Osteoblast (primary cell): Measurements from ENCODE around the gene ASCC1. TPM values are rescaled to one million over a fixed set of nuclear protein-coding genes. Genes with fewer than 3 reads are reported as not detected.

Source experiments
- DNase-seq: peaks from one replicate; pipeline ENCODE4 v3.0.0; 2011; ENCODE audit warnings: low spot score, mixed read lengths; ENCODE audit not compliant: insufficient read length; ENCODE audit errors: missing footprints
- H2AFZ ChIP-seq: 2 replicates; pipeline ENCODE4 v1.6.0; 2011; ENCODE audit warnings: mild to moderate bottlenecking, low read length
- H3K27ac ChIP-seq: 2 replicates; pipeline ENCODE4 v1.5.1; 2011; ENCODE audit warnings: mild to moderate bottlenecking, low read depth, low read length, moderate library complexity
- H3K27me3 ChIP-seq: 2 replicates; pipeline ENCODE4 v1.6.0; 2012; ENCODE audit warnings: mild to moderate bottlenecking, control low read depth, inconsistent platforms, low read length, moderate library complexity; ENCODE audit not compliant: insufficient read depth
- H3K36me3 ChIP-seq: 2 replicates; pipeline ENCODE4 v1.5.1; 2011; ENCODE audit warnings: mild to moderate bottlenecking, low read length, control low read depth, moderate library complexity; ENCODE audit not compliant: insufficient read depth
- H3K4me1 ChIP-seq: 2 replicates; pipeline ENCODE4 v1.5.1; 2011; ENCODE audit warnings: mild to moderate bottlenecking, low read length, control low read depth, moderate library complexity; ENCODE audit not compliant: insufficient read depth
- H3K4me2 ChIP-seq: 2 replicates; pipeline ENCODE4 v1.6.0; 2011; ENCODE audit warnings: mild to moderate bottlenecking, low read length; ENCODE audit not compliant: insufficient read depth
- H3K4me3 ChIP-seq: fragments of 200-600 bp; sonication (generic); 3 replicates; pipeline ENCODE4 v1.5.1; 2012; ENCODE audit warnings: mild to moderate bottlenecking, low read length, inconsistent platforms; ENCODE audit not compliant: insufficient read depth
- H3K79me2 ChIP-seq: 2 replicates; pipeline ENCODE4 v1.6.0; 2012; ENCODE audit warnings: mild to moderate bottlenecking, low read length, control low read depth, inconsistent platforms; ENCODE audit not compliant: insufficient read depth
- H3K9me3 ChIP-seq: 2 replicates; pipeline ENCODE4 v1.5.1; 2011; ENCODE audit warnings: low read depth, low read length, control low read depth
- H4K20me1 ChIP-seq: 2 replicates; pipeline ENCODE4 v1.6.0; 2012; ENCODE audit warnings: mild to moderate bottlenecking, low read length, control low read depth; ENCODE audit not compliant: insufficient read depth
- total RNA-seq: library from RNA; depleted of rRNA; stranded (reverse); fragments of >200 nt; gene quantifications from 2 replicates; pipeline ENCODE4 v1.2.3, GENCODE V29; 2012
- TF ChIP-seq, protein P1 (sequence below): IDR thresholded peaks from 2 replicates; pipeline ENCODE4 v1.5.1; 2011; ENCODE audit warnings: mild to moderate bottlenecking, low read depth, low read length, moderate library complexity; ENCODE audit errors: extremely low read depth

Gene ASCC1
- total RNA-seq, 1 donor, result 40.2 TPM

DNA sequence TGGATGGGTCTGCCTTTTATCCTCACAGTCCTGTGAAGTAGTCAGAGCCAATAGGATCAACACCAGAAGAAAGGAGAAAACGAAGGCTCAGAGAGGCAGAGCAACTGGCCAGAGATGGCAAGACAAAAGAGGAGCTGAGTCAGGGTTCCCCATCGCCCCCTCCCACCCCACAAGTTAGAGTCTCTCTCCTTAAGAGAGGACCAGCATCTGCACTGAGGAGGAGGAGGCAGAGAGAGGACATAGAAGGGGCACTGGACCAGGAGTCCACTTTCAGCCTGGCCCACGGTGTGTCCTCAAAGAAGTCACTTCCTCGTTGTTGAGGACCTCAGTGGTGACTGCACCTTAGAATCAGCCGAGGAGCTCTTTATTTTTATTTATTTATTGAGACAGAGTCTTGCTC lies 139.3 kb downstream of the ASCC1 start:
- Histone ChIP-seq H4K20me1 (no peaks in the 10 kb centered on the region), H3K9me3 (no peaks in the 10 kb centered on the region), H3K4me1 (no peaks in the 10 kb centered on the region), H3K27me3 (peaks cover 29% of the 10 kb centered on the region), H3K4me2 (no peak overlapping the region), H3K4me3 (no peak overlapping the region), H3K27ac (no peak overlapping the region), H3K79me2 (no peaks in the 10 kb centered on the region), H3K36me3 (no peaks in the 10 kb centered on the region), H2AFZ (no peak overlapping the region)
- no peak for DNase-seq
- TF ChIP-seq, protein P1, sequence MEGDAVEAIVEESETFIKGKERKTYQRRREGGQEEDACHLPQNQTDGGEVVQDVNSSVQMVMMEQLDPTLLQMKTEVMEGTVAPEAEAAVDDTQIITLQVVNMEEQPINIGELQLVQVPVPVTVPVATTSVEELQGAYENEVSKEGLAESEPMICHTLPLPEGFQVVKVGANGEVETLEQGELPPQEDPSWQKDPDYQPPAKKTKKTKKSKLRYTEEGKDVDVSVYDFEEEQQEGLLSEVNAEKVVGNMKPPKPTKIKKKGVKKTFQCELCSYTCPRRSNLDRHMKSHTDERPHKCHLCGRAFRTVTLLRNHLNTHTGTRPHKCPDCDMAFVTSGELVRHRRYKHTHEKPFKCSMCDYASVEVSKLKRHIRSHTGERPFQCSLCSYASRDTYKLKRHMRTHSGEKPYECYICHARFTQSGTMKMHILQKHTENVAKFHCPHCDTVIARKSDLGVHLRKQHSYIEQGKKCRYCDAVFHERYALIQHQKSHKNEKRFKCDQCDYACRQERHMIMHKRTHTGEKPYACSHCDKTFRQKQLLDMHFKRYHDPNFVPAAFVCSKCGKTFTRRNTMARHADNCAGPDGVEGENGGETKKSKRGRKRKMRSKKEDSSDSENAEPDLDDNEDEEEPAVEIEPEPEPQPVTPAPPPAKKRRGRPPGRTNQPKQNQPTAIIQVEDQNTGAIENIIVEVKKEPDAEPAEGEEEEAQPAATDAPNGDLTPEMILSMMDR, result no peak

DNA sequence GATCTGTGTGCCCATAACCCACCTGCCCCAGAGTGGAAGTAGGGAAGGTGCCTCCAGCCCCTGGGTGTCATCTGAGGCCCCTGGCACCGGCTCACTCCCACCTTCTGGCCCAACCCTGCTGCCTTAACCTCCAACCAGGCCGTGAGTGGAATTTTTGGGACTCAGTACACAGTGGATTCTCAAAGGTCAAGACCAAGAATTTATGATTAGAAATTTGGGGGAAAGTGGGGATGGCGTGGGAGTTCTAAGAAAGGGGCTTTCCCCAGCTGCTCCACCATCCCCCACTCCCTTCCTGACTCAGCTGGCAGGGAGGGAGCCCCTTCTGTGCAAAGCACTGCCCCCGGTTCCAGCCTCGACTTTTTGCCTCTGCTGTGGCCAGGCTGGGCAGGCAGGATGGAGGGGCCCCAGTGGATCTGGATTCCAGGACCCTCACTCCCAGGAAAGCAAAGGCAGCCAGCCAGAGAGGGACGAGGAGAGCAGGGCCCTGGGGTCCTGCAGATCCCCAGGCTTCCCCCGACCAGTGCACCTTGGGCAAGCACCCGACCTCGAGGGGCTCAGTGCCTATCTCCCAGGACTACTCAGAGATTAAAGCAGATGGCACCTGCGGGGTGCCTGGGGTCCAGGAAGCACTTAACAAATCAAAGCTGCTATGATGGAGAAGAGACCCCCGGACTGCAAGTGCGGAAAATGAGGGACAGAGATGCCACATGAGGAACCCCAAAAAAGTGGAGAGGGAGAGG lies 140.5 kb downstream of the ASCC1 start:
- Histone ChIP-seq H2AFZ (no peak overlapping the region), H3K36me3 (no peaks in the 10 kb centered on the region), H3K4me1 (no peaks in the 10 kb centered on the region), H3K79me2 (no peaks in the 10 kb centered on the region), H3K27me3 (peaks cover 24% of the 10 kb centered on the region), H3K4me2 (no peak overlapping the region), H4K20me1 (no peaks in the 10 kb centered on the region), H3K27ac (no peak overlapping the region), H3K4me3 (no peak overlapping the region), H3K9me3 (no peaks in the 10 kb centered on the region)
- TF ChIP-seq, protein P1, result no peak
- DNase-seq, result peak; percentile 60

DNA sequence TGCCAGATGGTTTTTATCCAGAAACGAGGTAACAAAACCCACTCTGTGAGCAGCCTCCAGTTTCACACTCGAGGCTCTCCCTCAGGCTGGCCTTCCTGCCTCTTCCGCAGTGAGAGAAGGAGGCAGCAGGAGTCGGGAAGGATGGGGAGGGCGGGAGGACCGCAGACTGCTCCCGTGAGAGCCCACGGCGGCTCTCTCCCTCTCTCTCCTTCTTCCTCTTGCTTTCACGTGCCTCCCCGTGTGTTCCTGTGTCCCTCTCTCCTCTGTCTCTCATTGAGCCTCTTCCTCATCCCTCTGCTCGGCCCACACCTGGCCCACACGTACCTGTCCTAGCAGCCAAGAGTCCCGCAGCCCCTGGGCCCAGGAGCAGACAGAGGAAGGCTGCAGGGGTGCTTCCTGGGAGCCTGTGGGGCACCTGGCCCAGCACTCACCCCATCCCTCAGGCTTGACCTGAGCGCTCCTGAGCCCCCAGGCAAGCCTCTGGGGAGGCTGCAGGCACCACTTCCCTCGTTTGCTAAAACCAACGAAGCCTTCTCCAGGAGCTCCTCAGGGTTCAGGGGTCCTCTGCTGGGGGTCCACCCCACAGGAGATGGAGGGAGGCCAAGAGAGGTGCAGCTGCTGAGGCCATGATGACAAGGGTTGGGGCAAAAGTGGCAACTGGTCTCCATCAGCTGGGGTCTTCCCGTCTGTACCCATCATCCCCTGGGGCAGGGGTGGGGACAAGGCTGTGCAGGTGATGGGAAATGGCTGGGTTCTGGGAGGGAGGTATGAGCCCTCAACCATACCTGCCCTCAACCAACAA lies 141.3 kb downstream of the ASCC1 start:
- no peaks in the 10 kb centered on the region for H3K79me2 ChIP-seq
- H3K36me3 ChIP-seq, result no peaks in the 10 kb centered on the region
- H3K4me2 ChIP-seq, result no peak overlapping the region
- no peak overlapping the region for H2AFZ ChIP-seq
- no peaks in the 10 kb centered on the region for H3K4me1 ChIP-seq
- H3K27ac ChIP-seq, result no peak overlapping the region
- H3K9me3 ChIP-seq, result no peaks in the 10 kb centered on the region
- no peak overlapping the region for H3K4me3 ChIP-seq
- DNase-seq, result peak; percentile 72
- H4K20me1 ChIP-seq, result no peaks in the 10 kb centered on the region
- TF ChIP-seq, protein P1, result no peak
- peaks cover 24% of the 10 kb centered on the region for H3K27me3 ChIP-seq
